ENCODE data around the gene QRFP. TPM values are rescaled to one million over a fixed set of nuclear protein-coding genes. Genes with fewer than 3 reads are reported as not detected.

QRFP gene
- polyA plus RNA-seq, 1 of the 3 experiments (the other 2 are of a cell fraction), result not detected

GRCh38 chr9:130920233-130920632 is 23.6 kb upstream of the QRFP start:
- no peak overlapping the region for H3K4me2 ChIP-seq
- no peaks in the 10 kb centered on the region for H4K20me1 ChIP-seq (ENCODE audit: insufficient read depth)
- H3K4me1 ChIP-seq (ENCODE audit: control insufficient read depth in 1 of 2, insufficient read depth in 2 of 2, low read depth in 1 of 2, low read length in 1 of 2), result no peaks in the 10 kb centered on the region
- TF ChIP-seq TEAD4 (IDR thresholded peaks at IDR 0.05; ENCODE audit: borderline replicate concordance, insufficient read depth), result no peak
- TF ChIP-seq RFX5 (IDR thresholded peaks at IDR 0.05; ENCODE audit: low read length), result no peak
- TF ChIP-seq EP300 (IDR thresholded peaks at IDR 0.05; ENCODE audit: borderline replicate concordance in 1 of 2, low read depth in 1 of 2, low read length in 1 of 2), result no peak
- no peak for TF ChIP-seq EZH2phosphoT487 (IDR thresholded peaks at IDR 0.05; ENCODE audit: borderline replicate concordance, low read depth)
- no peak for TF ChIP-seq GATA2 (CRISPR knock-in tag; IDR thresholded peaks at IDR 0.05)
- no peak for TF ChIP-seq NRF1 (IDR thresholded peaks at IDR 0.05; ENCODE audit: low read depth, low read length)
- no peak for TF ChIP-seq FOXM1 (IDR thresholded peaks at IDR 0.05; ENCODE audit: low read depth)
- no peak for TF ChIP-seq USF1 (IDR thresholded peaks at IDR 0.05; ENCODE audit: borderline replicate concordance, low read depth)
- no peak for TF ChIP-seq ELF1 (IDR thresholded peaks at IDR 0.05)
- TF ChIP-seq ZBTB33 (IDR thresholded peaks at IDR 0.05; ENCODE audit: borderline replicate concordance, low read depth), result no peak
- no peaks in the 10 kb centered on the region for H3K9me2 ChIP-seq
- H3K27ac ChIP-seq (ENCODE audit: low read depth in 2 of 2, low read length in 1 of 2), result no peak overlapping the region
- POLR2A ChIA-PET, result no interaction called here
- H3K27me3 ChIP-seq (ENCODE audit: insufficient read depth), result no peaks in the 10 kb centered on the region; the same call in 1 of the 2 replicates
- no peaks in the 10 kb centered on the region for H3K9me3 ChIP-seq
- H3K9ac ChIP-seq, result no peak overlapping the region
- no peak for DNase-seq
- WGBS (ENCODE audit: low lambda C conversion rate), result 83% methylated on average over 4 of the region's 8 CpGs
- no peaks in the 10 kb centered on the region for H3K79me2 ChIP-seq (ENCODE audit: insufficient read depth)
- H3F3A ChIP-seq (replicated peaks; ENCODE audit: insufficient read depth), result no peaks in the 10 kb centered on the region
- CTCF ChIA-PET, result interaction anchor here (1.5 kb wide), 1 partner anchor 13 kb away, joined by 5 read pairs; no protein-coding TSS in a partner anchor
- H2AFZ ChIP-seq (ENCODE audit: low read depth), result no peak overlapping the region
- no peak overlapping the region for H3K4me3 ChIP-seq (ENCODE audit: low read depth in 2 of 2, low read length in 1 of 2)
- H3K36me3 ChIP-seq (replicated peaks in 1 of 2; ENCODE audit: control insufficient read depth in 1 of 2, insufficient read depth in 2 of 2, low read length in 1 of 2), result no peaks in the 10 kb centered on the region

- H3K9me2 ChIP-seq, result no peaks in the 10 kb centered on the region
- no peaks in the 10 kb centered on the region for H4K20me1 ChIP-seq (ENCODE audit: insufficient read depth)
- H3K27ac ChIP-seq (ENCODE audit: low read depth in 2 of 2, low read length in 1 of 2), result no peak overlapping the region
- H3K4me2 ChIP-seq, result no peak overlapping the region
- no peak overlapping the region for H3K4me3 ChIP-seq (ENCODE audit: low read depth in 2 of 2, low read length in 1 of 2)
- H3K36me3 ChIP-seq (replicated peaks in 1 of 2; ENCODE audit: control insufficient read depth in 1 of 2, insufficient read depth in 2 of 2, low read length in 1 of 2), result no peaks in the 10 kb centered on the region
- H3K4me1 ChIP-seq (ENCODE audit: control insufficient read depth in 1 of 2, insufficient read depth in 2 of 2, low read depth in 1 of 2, low read length in 1 of 2), result no peaks in the 10 kb centered on the region
- H3K9ac ChIP-seq, result no peak overlapping the region
- DNase-seq, result no peak
- H3K27me3 ChIP-seq (ENCODE audit: insufficient read depth), result no peaks in the 10 kb centered on the region; the same call in 1 of the 2 replicates
- H3K9me3 ChIP-seq, result no peaks in the 10 kb centered on the region
- POLR2A ChIA-PET, result no interaction called here
- 84% methylated on average over 7 of the region's 14 CpGs for WGBS (ENCODE audit: low lambda C conversion rate)
- no peak overlapping the region for H2AFZ ChIP-seq (ENCODE audit: low read depth)
- no peaks in the 10 kb centered on the region for H3F3A ChIP-seq (replicated peaks; ENCODE audit: insufficient read depth)
- CTCF ChIA-PET, result interaction anchor here (0.6 to 2.2 kb wide), 3 partner anchors 8 to 130 kb away, joined by 3 to 9 read pairs (median 5); no protein-coding TSS in a partner anchor
- H3K79me2 ChIP-seq (ENCODE audit: insufficient read depth), result no peaks in the 10 kb centered on the region
- TF ChIP-seq RAD21 (IDR thresholded peaks at IDR 0.05; ENCODE audit: low read length) (no peak), YY1 (IDR thresholded peaks at IDR 0.05; ENCODE audit: low read depth) (no peak), RFX5 (IDR thresholded peaks at IDR 0.05; ENCODE audit: low read length) (no peak), CHD2 (IDR thresholded peaks at IDR 0.05; ENCODE audit: low read length, partially characterized antibody) (no peak), FOSL2 (IDR thresholded peaks at IDR 0.05; ENCODE audit: borderline replicate concordance, low read depth) (no peak), SIN3A (IDR thresholded peaks at IDR 0.05; ENCODE audit: borderline replicate concordance, low read depth, low read length) (no peak), TCF12 (IDR thresholded peaks at IDR 0.05) (no peak), USF2 (IDR thresholded peaks at IDR 0.05; ENCODE audit: borderline replicate concordance, low read depth, low read length) (no peak), GATA2 (CRISPR knock-in tag; IDR thresholded peaks at IDR 0.05) (no peak), EZH2phosphoT487 (IDR thresholded peaks at IDR 0.05; ENCODE audit: borderline replicate concordance, low read depth) (no peak), EP300 (IDR thresholded peaks at IDR 0.05; ENCODE audit: borderline replicate concordance in 1 of 2, low read depth in 1 of 2, low read length in 1 of 2) (no peak), USF1 (IDR thresholded peaks at IDR 0.05; ENCODE audit: borderline replicate concordance, low read depth) (no peak), MEF2A (IDR thresholded peaks at IDR 0.05; ENCODE audit: borderline replicate concordance, low read depth) (no peak)
These were observed 23.0 kb upstream of the QRFP start for GRCh38 chr9:130919559-130920145.

Measured in SK-N-SH (cell line).